ENCODE results near the gene YIPF6. TPM values are rescaled to one million over a fixed set of nuclear protein-coding genes. Genes with fewer than 3 reads are reported as not detected.
"Not testable (repeated sequence)": the region's sequence is repeated elsewhere in the genome, so short reads cannot be mapped to it uniquely, and the experiment has no call there.

The YIPF6 gene
- polyA plus RNA-seq, 3 donors = 40.0 to 52.8 (median 42.5) TPM

GRCh38 chrX:68498044-68498507, 775 bp upstream of the YIPF6 start:
- no peak for DNase-seq

- DNase-seq = no peak
These were observed 973 bp downstream of the YIPF6 start for GRCh38 chrX:68499543-68500504.

- no peak for DNase-seq
These were observed 5.2 kb downstream of the YIPF6 start for GRCh38 chrX:68503836-68504636.

- no peak for DNase-seq
These were observed 7.8 kb downstream of the YIPF6 start for GRCh38 chrX:68506649-68507048.

- no peak for DNase-seq
These were observed 9.9 kb downstream of the YIPF6 start for GRCh38 chrX:68508799-68509198.

GRCh38 chrX:68511255-68511654, 12.4 kb downstream of the YIPF6 start:
- DNase-seq = no peak

- not testable (repeated sequence) for DNase-seq
These were observed 25.8 kb downstream of the YIPF6 start for GRCh38 chrX:68524680-68525079.

GRCh38 chrX:68532831-68533533, 34.1 kb downstream of the YIPF6 start:
- DNase-seq = no peak

GRCh38 chrX:68533656-68534055, 34.8 kb downstream of the YIPF6 start:
- DNase-seq = no peak

- no peak for DNase-seq
These were observed 35.8 kb downstream of the YIPF6 start for GRCh38 chrX:68534691-68535090.

GRCh38 chrX:68536429-68536828, 37.6 kb downstream of the YIPF6 start:
- no peak for DNase-seq

- no peak for DNase-seq
These were observed 38.0 kb downstream of the YIPF6 start for GRCh38 chrX:68536884-68537283.

- DNase-seq = no peak
These were observed 51.3 kb downstream of the YIPF6 start for GRCh38 chrX:68550193-68550592.

- DNase-seq = no peak
These were observed 57.2 kb downstream of the YIPF6 start for GRCh38 chrX:68556036-68556435.

GRCh38 chrX:68557126-68557525, 58.3 kb downstream of the YIPF6 start:
- DNase-seq = not testable (repeated sequence)

GRCh38 chrX:68559905-68560304, 61.1 kb downstream of the YIPF6 start:
- DNase-seq = not testable (repeated sequence)

- no peak for DNase-seq
These were observed 69.3 kb downstream of the YIPF6 start for GRCh38 chrX:68568136-68568535.

- DNase-seq = no peak
These were observed 71.7 kb downstream of the YIPF6 start for GRCh38 chrX:68570598-68570997.

- no peak for DNase-seq
These were observed 72.4 kb downstream of the YIPF6 start for GRCh38 chrX:68571292-68571609.

- DNase-seq = no peak
These were observed 72.9 kb downstream of the YIPF6 start for GRCh38 chrX:68571610-68572311.

GRCh38 chrX:68574240-68574639, 75.4 kb downstream of the YIPF6 start:
- DNase-seq = no peak

GRCh38 chrX:68579810-68580209, 81.0 kb downstream of the YIPF6 start:
- no peak for DNase-seq
